GM19193 (cell line): Measurements from ENCODE around the gene ANKRD61.

Experiments used
- POLR2A ChIP-seq: IDR thresholded peaks from 4 replicates; pipeline ENCODE4 v1.6.1; 2011; ENCODE audit not compliant: insufficient read depth, insufficient read length; ENCODE audit errors: extremely low read depth

ANKRD61 gene

GRCh38 chr7:6026820-6027311, 4.3 kb upstream of the ANKRD61 start:
- no peak for TF ChIP-seq POLR2A

- TF ChIP-seq POLR2A: no peak
Measured at GRCh38 chr7:6027806-6028365, 3.3 kb upstream of the ANKRD61 start.

- no peak for TF ChIP-seq POLR2A
Measured at GRCh38 chr7:6028563-6028962, 2.6 kb upstream of the ANKRD61 start.

GRCh38 chr7:6031567-6031966, 391 bp downstream of the ANKRD61 start:
- no peak for TF ChIP-seq POLR2A

DNA sequence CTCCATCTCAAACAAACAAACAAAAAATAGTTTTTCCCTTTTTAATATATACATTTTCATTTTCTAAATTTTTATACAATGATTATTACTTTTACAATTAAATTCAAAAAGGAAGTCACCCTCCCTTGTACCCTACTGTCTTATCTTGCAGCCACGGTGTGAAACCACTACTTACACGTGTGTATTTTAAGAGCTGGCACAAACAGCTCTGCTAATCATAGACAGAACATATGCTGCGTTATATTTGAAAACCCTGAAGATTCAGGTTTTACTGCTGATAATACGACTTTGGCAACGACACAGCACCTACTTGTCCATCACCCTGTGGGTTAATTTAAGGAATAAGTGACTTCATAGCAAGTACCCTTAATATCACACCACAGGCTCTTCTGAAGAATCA, 991 bp downstream of the ANKRD61 start:
- no peak for TF ChIP-seq POLR2A

GRCh38 chr7:6032641-6033040, 1.5 kb downstream of the ANKRD61 start:
- TF ChIP-seq POLR2A: no peak

DNA sequence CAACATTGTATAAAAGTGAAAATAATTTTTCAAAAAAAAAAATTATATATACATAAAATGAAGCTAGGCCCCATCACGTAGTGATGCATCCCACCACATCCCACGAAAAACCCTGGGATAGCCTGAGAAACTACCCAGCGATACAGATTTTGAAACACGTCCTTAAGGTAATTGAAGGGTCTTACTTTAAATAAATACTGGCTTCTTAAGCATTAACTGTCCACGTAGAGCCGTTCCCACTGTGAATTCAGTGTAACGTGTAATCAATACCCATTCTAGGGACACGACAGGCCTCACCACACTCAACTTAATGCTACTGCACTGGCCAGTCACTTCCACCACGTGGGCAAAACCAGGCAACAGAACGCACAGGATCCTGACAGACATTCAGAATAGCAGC, 4.0 kb downstream of the ANKRD61 start:
- TF ChIP-seq POLR2A: no peak

DNA sequence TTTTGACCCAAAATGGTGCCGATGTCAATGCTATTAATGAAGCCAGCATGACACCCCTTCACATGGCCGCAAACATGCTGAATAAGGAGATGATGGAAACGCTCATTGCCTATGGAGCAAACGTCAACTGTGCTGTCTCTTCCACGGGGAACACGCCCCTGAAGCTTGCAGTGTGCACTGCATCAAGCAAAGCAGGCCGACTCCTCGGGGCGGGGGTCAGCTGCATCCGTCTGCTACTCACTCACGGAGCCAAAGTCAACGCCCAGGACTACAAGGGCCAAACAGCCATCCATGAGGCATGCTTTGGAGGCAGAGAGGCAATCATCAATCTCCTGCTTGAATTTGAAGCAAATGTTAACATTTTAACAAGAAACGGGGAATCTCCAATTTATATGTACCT, 4.5 kb downstream of the ANKRD61 start:
- no peak for TF ChIP-seq POLR2A

GRCh38 chr7:6049780-6050179, 18.6 kb downstream of the ANKRD61 start:
- TF ChIP-seq POLR2A: no peak

DNA sequence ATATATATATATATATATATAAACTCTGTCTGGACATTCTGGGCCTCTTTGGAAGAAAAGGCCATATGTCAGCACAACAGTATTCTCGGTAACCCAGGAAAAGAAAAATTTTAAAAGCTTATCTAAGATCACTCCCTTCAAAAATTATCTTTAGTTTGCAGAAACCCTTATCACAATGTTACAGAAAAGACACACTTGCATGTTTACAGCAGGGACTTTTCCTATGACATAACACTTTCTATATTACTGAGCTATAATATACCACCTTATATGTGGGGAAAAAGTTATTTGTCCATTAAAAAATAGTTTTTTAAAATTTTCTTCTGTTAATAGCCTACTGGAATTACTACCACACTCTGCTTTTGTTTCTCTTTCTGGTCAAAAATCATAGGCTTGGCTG, 25.4 kb downstream of the ANKRD61 start:
- TF ChIP-seq POLR2A: no peak

GRCh38 chr7:6057316-6058129, 26.3 kb downstream of the ANKRD61 start:
- no peak for TF ChIP-seq POLR2A

DNA sequence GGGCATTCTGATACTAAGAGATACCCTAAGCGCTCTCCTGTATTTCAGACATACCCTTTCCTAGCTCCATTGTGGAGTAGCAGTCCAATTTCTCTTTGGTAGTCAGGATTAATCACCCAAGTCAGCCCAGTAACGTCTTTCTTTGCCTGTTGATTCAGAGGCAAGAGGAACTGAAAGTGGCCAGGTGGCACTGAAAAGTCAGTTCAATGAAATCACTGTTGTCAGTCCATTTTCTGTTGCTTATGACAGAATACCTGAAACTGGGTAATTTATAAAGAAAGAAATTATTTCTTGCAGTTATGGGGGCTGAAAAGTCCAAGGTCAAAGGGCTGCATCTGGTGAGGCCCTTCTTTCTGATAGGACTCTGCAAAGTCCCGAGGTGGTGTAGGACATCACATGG, 40.2 kb downstream of the ANKRD61 start:
- no peak for TF ChIP-seq POLR2A

GRCh38 chr7:6074612-6075380, 43.6 kb downstream of the ANKRD61 start:
- TF ChIP-seq POLR2A: no peak

GRCh38 chr7:6078548-6078947, 47.4 kb downstream of the ANKRD61 start:
- no peak for TF ChIP-seq POLR2A
